GM18858 (cell line): Measurements from ENCODE around the gene PUS7L.
"Not testable (repeated sequence)": the region's sequence is repeated elsewhere in the genome, so short reads cannot be mapped to it uniquely, and the experiment has no call there.

Experiments
- ATAC-seq: cut with Tn5 transposase; IDR thresholded peaks from one replicate; pipeline ENCODE4 v1.9.1; 2021; ENCODE audit not compliant: unreplicated experiment

PUS7L gene

GRCh38 chr12:43758728-43759563 lies at the start of gene PUS7L, which contains the start of gene IRAK4:
TSS of gene PUS7L (minus strand) at chr12:43758790. CDS start at chr12:43755245, 3,545 bp downstream.
TSS of gene IRAK4 (plus strand) at chr12:43758951. CDS start at chr12:43768112, 9,161 bp downstream.
- ATAC-seq, result peak; percentile 97

- ATAC-seq, result no peak
These were observed 48.8 kb upstream of the PUS7L start for GRCh38 chr12:43807386-43807785.

- no peak for ATAC-seq
These were observed 48.1 kb upstream of the PUS7L start for GRCh38 chr12:43806737-43807072.

- peak; percentile 88 for ATAC-seq
These were observed 47.5 kb upstream of the PUS7L start, which contains the start of gene TWF1 for GRCh38 chr12:43805860-43806736. TSS of gene TWF1 (minus strand) at chr12:43806317. CDS start at chr12:43806245, 72 bp downstream.

GRCh38 chr12:43805149-43805859 lies 46.7 kb upstream of the PUS7L start:
- no peak for ATAC-seq

- no peak for ATAC-seq
These were observed 39.1 kb upstream of the PUS7L start for GRCh38 chr12:43797561-43798217.

GRCh38 chr12:43795716-43796280 lies 37.2 kb upstream of the PUS7L start:
- no peak for ATAC-seq

GRCh38 chr12:43789941-43790340 lies 31.4 kb upstream of the PUS7L start:
- ATAC-seq, result no peak

- ATAC-seq, result no peak
These were observed 28.5 kb upstream of the PUS7L start for GRCh38 chr12:43786899-43787693.

GRCh38 chr12:43776498-43776897 lies 17.9 kb upstream of the PUS7L start:
- ATAC-seq, result no peak

- ATAC-seq, result no peak
These were observed 7.7 kb upstream of the PUS7L start for GRCh38 chr12:43766291-43766690.

- ATAC-seq, result no peak
These were observed 5.9 kb upstream of the PUS7L start for GRCh38 chr12:43764528-43764927.

- no peak for ATAC-seq
These were observed 5.2 kb upstream of the PUS7L start for GRCh38 chr12:43763769-43764168.

- no peak for ATAC-seq
These were observed 4.0 kb upstream of the PUS7L start for GRCh38 chr12:43762596-43762995.

- ATAC-seq, result no peak
These were observed 2.9 kb upstream of the PUS7L start for GRCh38 chr12:43761500-43761899.

- no peak for ATAC-seq
These were observed 1.8 kb upstream of the PUS7L start for GRCh38 chr12:43760396-43760795.

GRCh38 chr12:43758247-43758727 lies 303 bp downstream of the PUS7L start:
- ATAC-seq, result no peak

- ATAC-seq, result no peak
These were observed 4.6 kb downstream of the PUS7L start for GRCh38 chr12:43754015-43754414.

- ATAC-seq, result not testable (repeated sequence)
These were observed 7.2 kb downstream of the PUS7L start for GRCh38 chr12:43751360-43751759.
